Stimulated activated CD4-positive, alpha-beta T cell treated with anti-CD3 and anti-CD28 coated beads, Interleukin-4, amount 100 ng/mL, for 1 hour (primary cell): ENCODE data around the gene ENO1.
"Not testable (repeated sequence)": the region's sequence is repeated elsewhere in the genome, so short reads cannot be mapped to it uniquely, and the experiment has no call there.

ENCODE experiments used
- DNase-seq: peaks from one replicate; pipeline ENCODE4 v3.0.0-alpha.2; 2020

ENO1 gene

GRCh38 chr1:8892026-8892425 is 13.5 kb upstream of the ENO1 start:
- DNase-seq, result no peak

- DNase-seq, result no peak
Measured at GRCh38 chr1:8891401-8891800, 12.9 kb upstream of the ENO1 start.

GRCh38 chr1:8889925-8890785 is 11.7 kb upstream of the ENO1 start:
- no peak for DNase-seq

GRCh38 chr1:8889103-8889846 is 10.8 kb upstream of the ENO1 start:
- DNase-seq, result no peak

GRCh38 chr1:8886589-8886988 is 8.1 kb upstream of the ENO1 start:
- no peak for DNase-seq

GRCh38 chr1:8886031-8886524 is 7.6 kb upstream of the ENO1 start:
- DNase-seq, result not testable (repeated sequence)

- DNase-seq, result not testable (repeated sequence)
Measured at GRCh38 chr1:8884105-8884504, 5.6 kb upstream of the ENO1 start.

GRCh38 chr1:8883491-8883890 is 5.0 kb upstream of the ENO1 start:
- DNase-seq, result no peak

GRCh38 chr1:8879922-8880676 is 1.6 kb upstream of the ENO1 start:
- DNase-seq, result no peak

GRCh38 chr1:8879464-8879921 is 1.0 kb upstream of the ENO1 start:
- no peak for DNase-seq

- peak; percentile 99 for DNase-seq
Measured at GRCh38 chr1:8878698-8879463, 395 bp upstream of the ENO1 start.

- no peak for DNase-seq
Measured at GRCh38 chr1:8876087-8876486, 2.4 kb downstream of the ENO1 start.

- no peak for DNase-seq
Measured at GRCh38 chr1:8875216-8875861, 3.1 kb downstream of the ENO1 start.

- no peak for DNase-seq
Measured at GRCh38 chr1:8874230-8875201, 4.0 kb downstream of the ENO1 start.

- DNase-seq, result peak; percentile 81
Measured at GRCh38 chr1:8873506-8874229, 4.8 kb downstream of the ENO1 start.

GRCh38 chr1:8873001-8873400 is 5.5 kb downstream of the ENO1 start:
- DNase-seq, result no peak

- DNase-seq, result no peak
Measured at GRCh38 chr1:8871965-8872399, 6.5 kb downstream of the ENO1 start.

- DNase-seq, result no peak
Measured at GRCh38 chr1:8871539-8871935, 6.9 kb downstream of the ENO1 start.

GRCh38 chr1:8870616-8871538 is 7.6 kb downstream of the ENO1 start:
- DNase-seq, result no peak
